Liver (tissue), 3 donors: Measurements from ENCODE around the gene AFAP1L2.

Experiments
- TAF1 ChIP-seq: conservative IDR thresholded peaks from 2 replicates; pipeline ENCODE4 v1.6.1; 2016; ENCODE audit warnings: antibody characterized with exemption, mild to moderate bottlenecking
- TF ChIP-seq, protein P1 (sequence below): fragments of 150-350 bp; IDR thresholded peaks from 2 replicates; pipeline ENCODE4 v1.5.1; 2017; ENCODE audit warnings: improper control_type of control experiment, low read depth, low read length; ENCODE audit not compliant: missing input control
- donor health status: healthy.
- donor health status: healthy.

DNA sequence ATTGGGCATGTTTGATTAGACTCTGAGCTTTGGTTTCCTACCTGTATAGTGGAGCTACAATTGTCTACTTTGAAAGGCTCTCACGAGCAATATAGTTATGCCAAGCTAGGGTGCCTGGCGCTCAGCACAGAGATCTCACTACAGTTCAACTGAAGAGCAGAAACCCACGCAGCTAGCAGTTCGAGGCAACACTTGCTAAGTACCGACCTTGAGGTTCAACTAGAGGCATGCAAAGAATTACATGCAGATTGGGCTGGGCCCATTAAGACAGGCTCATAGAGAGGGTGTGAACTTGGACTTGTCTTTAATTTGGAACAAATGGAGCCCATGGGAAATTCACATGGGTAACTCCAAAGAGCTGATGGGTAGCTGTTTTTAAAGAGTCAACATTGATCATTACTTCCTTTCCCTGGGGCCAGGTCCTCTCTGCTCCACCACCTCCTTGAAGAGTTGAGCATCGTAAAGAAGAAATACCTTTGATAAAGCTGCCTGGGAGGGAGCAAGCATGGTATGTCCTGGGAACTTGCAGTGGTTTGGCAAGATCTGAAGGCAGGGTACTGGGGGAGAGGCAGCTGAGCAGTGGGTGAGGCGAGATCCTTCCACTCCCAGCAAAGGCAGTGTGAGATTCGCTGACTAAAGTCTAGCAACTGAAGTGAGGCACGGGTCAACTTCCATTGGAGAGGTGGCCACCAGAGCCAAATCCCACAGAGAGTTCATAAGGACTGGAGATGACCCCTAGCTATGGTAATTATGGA is 25.5 kb upstream of the AFAP1L2 start:
- TF ChIP-seq, protein P1, sequence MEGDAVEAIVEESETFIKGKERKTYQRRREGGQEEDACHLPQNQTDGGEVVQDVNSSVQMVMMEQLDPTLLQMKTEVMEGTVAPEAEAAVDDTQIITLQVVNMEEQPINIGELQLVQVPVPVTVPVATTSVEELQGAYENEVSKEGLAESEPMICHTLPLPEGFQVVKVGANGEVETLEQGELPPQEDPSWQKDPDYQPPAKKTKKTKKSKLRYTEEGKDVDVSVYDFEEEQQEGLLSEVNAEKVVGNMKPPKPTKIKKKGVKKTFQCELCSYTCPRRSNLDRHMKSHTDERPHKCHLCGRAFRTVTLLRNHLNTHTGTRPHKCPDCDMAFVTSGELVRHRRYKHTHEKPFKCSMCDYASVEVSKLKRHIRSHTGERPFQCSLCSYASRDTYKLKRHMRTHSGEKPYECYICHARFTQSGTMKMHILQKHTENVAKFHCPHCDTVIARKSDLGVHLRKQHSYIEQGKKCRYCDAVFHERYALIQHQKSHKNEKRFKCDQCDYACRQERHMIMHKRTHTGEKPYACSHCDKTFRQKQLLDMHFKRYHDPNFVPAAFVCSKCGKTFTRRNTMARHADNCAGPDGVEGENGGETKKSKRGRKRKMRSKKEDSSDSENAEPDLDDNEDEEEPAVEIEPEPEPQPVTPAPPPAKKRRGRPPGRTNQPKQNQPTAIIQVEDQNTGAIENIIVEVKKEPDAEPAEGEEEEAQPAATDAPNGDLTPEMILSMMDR = no peak
- no peak for TF ChIP-seq TAF1
